Fibroblast of the aortic adventitia (primary cell): Measurements from ENCODE around the gene LMTK3. TPM values are rescaled to one million over a fixed set of nuclear protein-coding genes. Genes with fewer than 3 reads are reported as not detected.

Experiments
- DNase-seq: peaks from one replicate; pipeline ENCODE4 v3.0.0-alpha.2; 2010; ENCODE audit warnings: low read depth
- H3K4me3 ChIP-seq: 2 replicates; pipeline ENCODE4 v1.5.1; 2011; ENCODE audit warnings: low read depth, mild to moderate bottlenecking, control low read depth, low read length, moderate library complexity
- total RNA-seq: library from RNA; depleted of rRNA; stranded (reverse); fragments of >200 nt; gene quantifications from 2 replicates; pipeline ENCODE4 v1.2.3, GENCODE V29; 2012; ENCODE audit warnings: low replicate concordance
- TF ChIP-seq, protein P1 (sequence below): IDR thresholded peaks from 2 replicates; pipeline ENCODE4 v1.5.1; 2011; ENCODE audit warnings: mild to moderate bottlenecking, low read length, control low read depth, inconsistent platforms; ENCODE audit not compliant: insufficient read depth

Gene LMTK3
- total RNA-seq, 1 donor: not detected

DNA sequence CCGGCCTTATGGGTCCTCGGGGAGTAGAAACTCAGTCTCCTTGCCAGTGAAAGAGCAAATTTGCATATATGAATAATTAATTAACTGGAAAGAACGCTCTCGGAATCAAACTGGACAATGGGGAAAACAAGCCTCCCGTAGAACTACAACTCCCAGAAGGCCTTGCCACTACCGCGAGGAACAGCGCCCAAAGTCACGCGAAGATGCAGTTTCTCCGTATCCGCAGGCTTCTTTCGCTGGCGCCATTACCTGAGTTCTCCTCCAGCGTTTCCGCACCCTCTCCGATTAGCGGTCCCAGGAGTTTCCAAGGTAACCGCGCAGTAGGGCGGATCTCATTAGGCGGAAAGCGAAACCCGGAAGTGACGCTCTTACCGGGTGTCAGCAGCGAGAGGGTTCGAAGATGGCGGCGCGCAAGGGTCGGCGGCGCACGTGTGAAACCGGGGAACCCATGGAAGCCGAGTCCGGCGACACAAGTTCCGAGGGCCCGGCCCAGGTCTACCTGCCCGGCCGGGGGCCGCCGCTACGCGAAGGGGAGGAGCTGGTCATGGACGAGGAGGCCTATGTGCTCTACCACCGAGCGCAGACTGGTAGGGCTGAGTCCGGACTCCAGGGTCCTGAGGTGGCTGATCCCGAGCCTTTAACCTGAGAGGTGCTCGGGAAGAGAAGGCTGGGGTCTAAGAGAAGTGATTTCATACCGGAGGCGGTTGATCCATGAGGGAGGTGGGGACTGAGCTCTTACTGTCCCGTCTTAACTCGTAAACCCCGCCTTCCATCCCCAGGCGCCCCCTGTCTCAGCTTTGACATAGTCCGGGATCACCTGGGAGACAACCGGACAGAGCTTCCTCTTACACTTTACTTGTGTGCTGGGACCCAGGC is 65.8 kb downstream of the LMTK3 start, which contains the start of gene GRWD1:
GRWD1 (plus strand) TSS at position 378 of the 876 bp plus-strand sequence; CDS start at position 401, 23 bp downstream.
- peak within 1 kb of the TSS; percentile 96 for H3K4me3 ChIP-seq
- TF ChIP-seq, protein P1, sequence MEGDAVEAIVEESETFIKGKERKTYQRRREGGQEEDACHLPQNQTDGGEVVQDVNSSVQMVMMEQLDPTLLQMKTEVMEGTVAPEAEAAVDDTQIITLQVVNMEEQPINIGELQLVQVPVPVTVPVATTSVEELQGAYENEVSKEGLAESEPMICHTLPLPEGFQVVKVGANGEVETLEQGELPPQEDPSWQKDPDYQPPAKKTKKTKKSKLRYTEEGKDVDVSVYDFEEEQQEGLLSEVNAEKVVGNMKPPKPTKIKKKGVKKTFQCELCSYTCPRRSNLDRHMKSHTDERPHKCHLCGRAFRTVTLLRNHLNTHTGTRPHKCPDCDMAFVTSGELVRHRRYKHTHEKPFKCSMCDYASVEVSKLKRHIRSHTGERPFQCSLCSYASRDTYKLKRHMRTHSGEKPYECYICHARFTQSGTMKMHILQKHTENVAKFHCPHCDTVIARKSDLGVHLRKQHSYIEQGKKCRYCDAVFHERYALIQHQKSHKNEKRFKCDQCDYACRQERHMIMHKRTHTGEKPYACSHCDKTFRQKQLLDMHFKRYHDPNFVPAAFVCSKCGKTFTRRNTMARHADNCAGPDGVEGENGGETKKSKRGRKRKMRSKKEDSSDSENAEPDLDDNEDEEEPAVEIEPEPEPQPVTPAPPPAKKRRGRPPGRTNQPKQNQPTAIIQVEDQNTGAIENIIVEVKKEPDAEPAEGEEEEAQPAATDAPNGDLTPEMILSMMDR: peak; percentile 13
- peak; percentile 97 for DNase-seq

DNA sequence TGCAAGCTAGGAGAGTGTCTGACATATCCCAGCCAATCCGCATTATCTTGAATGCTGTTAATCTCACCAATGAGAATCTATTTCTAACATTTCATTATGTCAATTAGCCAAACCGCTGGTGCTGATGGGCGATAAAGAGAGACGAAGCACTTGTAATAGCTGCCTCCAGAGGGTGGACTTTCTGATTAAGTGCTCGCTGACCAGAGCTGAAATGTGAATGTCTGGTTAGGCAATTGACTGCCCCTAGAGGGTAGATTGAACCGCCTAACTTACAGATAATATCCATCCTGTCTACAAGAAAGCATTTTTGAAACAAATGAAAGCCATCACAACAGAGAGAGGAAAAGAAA is 66.4 kb downstream of the LMTK3 start:
- TF ChIP-seq, protein P1: peak; percentile 78
- H3K4me3 ChIP-seq: peak overlapping the region; percentile 96
- DNase-seq: peak; percentile 96

DNA sequence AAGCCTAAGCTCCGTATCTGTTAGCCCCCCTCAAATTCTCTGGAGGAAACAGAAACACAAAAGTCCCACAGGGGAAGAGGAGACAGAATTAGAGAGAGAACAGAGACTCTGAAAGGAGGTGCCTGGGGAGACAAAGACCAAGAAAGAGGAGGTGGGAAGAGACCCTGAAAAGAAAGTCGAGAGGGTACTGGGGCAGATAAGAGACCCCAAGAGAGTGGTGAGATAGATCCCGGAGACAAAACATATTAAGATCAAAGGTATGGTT is 66.8 kb downstream of the LMTK3 start:
- DNase-seq: no peak
- TF ChIP-seq, protein P1: no peak
- peak overlapping the region; percentile 96 for H3K4me3 ChIP-seq

DNA sequence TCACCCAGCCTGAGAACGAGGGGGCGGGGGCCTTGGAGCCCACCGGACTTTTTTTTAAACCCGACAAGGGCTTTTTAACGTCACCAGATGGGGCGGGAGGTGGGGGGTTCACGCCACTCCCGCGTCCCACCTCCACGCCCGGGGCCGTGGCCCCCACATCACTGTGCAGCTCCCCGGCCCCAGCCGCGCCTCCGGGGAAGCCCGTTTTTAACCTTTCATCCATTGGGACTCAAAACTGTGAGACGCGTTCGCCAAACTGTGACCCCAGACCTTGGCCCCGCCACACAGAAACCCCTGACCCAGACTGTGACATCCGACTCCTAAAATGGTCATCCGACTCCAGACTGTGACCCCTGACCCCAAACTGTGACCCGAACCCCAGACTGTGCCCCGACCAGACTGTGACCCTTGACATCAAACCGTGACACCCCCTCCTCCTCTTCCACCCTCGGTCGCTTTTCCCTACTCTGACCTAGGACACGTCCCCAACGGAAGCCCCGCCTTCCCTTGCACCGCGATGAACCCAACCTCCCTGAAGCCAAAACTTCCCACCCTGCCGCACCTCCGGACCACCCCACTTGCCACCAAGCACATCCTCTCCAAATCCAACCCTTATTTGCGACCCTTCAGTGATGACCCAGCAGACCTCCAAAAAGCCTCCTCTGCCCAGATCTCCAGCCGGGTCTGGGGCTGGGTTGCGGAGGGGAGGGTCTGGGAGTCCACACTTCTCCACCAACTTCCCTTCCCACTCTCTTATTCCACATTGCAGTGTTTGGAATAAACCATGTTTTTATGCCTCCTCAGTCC is 67.3 kb downstream of the LMTK3 start:
- no peak for DNase-seq
- TF ChIP-seq, protein P1: no peak
- peak overlapping the region; percentile 96 for H3K4me3 ChIP-seq

DNA sequence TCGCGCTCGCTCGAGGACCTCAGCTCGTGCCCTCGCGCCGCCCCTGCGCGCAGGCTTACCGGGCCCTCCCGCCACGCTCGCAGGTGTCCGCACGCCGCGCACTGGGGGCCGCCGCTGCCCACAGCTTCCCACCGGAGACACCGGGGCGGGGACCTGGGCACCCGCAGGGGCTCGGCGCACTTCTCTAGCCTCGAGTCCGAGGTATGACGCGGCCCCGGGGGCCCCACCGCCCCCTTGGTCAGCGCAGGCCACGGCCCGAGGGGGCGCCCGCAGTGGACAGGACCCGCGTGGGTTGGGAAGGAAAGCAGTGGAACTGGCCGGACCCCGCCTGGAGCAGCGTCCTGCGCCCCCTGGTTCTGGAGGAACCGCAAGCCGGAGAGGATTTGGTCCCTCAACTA is 67.9 kb downstream of the LMTK3 start:
- H3K4me3 ChIP-seq: no peak overlapping the region
- TF ChIP-seq, protein P1: no peak
- DNase-seq: no peak

DNA sequence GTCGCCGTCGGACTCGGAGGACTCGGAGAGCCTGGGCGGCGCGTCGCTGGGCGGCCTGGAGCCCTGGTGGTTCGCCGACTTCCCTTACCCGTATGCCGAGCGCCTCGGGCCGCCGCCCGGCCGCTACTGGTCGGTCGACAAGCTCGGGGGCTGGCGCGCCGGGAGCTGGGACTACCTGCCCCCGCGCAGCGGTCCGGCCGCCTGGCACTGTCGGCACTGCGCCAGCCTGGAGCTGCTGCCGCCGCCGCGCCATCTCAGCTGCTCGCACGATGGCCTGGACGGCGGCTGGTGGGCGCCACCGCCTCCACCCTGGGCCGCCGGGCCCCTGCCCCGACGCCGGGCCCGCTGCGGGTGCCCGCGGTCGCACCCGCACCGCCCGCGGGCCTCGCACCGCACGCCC is 68.4 kb downstream of the LMTK3 start:
- no peak overlapping the region for H3K4me3 ChIP-seq

More for the DNA sequence above, 68.4 kb downstream of the LMTK3 start:
- TF ChIP-seq, protein P1: no peak
- DNase-seq: no peak
